Measurements from ENCODE around the gene MYL3.
"Not testable (repeated sequence)": the region's sequence is repeated elsewhere in the genome, so short reads cannot be mapped to it uniquely, and the experiment has no call there.

Gene MYL3

GRCh38 chr3:46821553-46821952 lies 41.7 kb downstream of the MYL3 start:
- no peak for DNase-seq

DNA sequence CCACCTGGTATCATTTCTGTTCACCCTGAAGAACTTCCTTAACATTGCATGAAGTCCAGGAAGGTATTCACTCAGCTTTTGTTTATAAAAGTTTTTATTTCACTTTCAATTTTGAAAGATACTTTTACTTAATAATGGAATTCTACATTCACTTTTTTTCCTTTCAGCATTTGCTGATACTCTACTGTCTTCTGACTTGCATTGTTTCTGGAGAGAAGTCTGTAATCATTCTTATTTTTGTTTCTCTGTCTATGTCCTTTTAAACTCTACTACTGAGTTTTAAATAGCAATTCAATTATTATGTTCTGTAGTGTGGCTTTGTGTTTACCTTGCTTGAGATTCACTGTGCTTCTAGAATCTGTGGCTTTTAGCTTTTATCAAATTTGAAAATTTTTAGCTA lies 42.4 kb downstream of the MYL3 start:
- no peak for DNase-seq

GRCh38 chr3:46812237-46812791 lies 50.9 kb downstream of the MYL3 start:
- no peak for DNase-seq

GRCh38 chr3:46811615-46812236 lies 51.5 kb downstream of the MYL3 start:
- DNase-seq: no peak

DNA sequence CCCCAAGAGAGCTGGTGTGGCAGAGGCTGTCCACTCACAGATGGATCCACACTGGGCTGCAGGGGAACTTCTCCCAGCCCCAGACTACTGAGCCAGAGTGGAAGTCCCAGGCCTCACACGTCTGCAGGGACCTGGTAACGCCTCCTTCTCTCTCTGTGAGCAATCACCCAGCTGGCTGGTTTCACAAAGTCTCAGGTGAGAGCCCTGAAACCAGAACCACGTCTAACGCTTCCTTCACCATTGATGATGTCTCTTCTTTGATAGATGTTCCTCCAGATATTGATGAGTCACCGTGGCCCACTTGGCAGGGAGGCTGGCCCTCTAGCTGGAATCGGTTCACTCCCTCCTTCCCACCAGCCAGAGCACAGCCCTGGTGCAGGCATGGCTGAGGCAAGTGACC lies 54.5 kb downstream of the MYL3 start:
- DNase-seq: not testable (repeated sequence)
